K562 (cell line): ENCODE data around the gene KIR2DL3.
"Not testable (repeated sequence)": the region's sequence is repeated elsewhere in the genome, so short reads cannot be mapped to it uniquely, and the experiment has no call there.

Experiments used
- CBFB ChIP-seq: sonication (generic); formaldehyde crosslinking; IDR thresholded peaks from 2 replicates; pipeline ENCODE4 v1.4.0; 2020; ENCODE audit warnings: mild to moderate bottlenecking, missing genetic modification reagents
- KLF6 ChIP-seq: fragments of 250-450 bp; sonication (Bioruptor Pico); IDR thresholded peaks from 2 replicates; pipeline ENCODE4 v1.4.0; 2020; ENCODE audit warnings: mild to moderate bottlenecking, moderate library complexity, borderline replicate concordance
- TF ChIP-seq, protein P1 (sequence below): sonication (generic); formaldehyde crosslinking; IDR thresholded peaks from 2 replicates; pipeline ENCODE4 v1.8.1; 2023; ENCODE audit warnings: mild to moderate bottlenecking, missing genetic modification reagents

DNA sequence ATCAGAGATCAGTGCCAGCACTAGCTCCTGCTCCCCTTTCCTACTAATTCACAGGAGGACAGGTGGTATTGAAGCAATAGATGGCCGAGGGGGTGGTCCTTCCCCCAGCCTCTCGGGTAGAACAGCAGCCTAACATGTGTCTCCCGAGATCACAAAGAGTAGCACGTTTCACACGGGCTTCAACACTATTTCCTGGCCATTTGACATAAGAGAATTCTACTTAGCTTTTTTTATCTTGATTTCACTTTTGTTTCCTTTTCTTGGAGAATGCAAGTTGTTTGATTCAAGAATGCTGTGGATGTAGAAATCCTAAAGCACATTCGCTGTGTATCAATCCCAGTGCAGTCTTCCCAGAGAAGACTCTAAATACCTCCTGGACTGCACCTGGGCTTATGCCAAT lies 12.0 kb downstream of the KIR2DL3 start:
- TF ChIP-seq KLF6, CBFB (CRISPR knock-in tag): not testable (repeated sequence)
- TF ChIP-seq, protein P1, sequence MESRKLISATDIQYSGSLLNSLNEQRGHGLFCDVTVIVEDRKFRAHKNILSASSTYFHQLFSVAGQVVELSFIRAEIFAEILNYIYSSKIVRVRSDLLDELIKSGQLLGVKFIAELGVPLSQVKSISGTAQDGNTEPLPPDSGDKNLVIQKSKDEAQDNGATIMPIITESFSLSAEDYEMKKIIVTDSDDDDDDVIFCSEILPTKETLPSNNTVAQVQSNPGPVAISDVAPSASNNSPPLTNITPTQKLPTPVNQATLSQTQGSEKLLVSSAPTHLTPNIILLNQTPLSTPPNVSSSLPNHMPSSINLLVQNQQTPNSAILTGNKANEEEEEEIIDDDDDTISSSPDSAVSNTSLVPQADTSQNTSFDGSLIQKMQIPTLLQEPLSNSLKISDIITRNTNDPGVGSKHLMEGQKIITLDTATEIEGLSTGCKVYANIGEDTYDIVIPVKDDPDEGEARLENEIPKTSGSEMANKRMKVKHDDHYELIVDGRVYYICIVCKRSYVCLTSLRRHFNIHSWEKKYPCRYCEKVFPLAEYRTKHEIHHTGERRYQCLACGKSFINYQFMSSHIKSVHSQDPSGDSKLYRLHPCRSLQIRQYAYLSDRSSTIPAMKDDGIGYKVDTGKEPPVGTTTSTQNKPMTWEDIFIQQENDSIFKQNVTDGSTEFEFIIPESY (CRISPR knock-in tag), result not testable (repeated sequence)
